ENCODE measurements around the gene ENDOV.

GRCh38 chr17:80455784-80456183, 40.8 kb downstream of the ENDOV start:
- TF ChIP-seq, protein P1, sequence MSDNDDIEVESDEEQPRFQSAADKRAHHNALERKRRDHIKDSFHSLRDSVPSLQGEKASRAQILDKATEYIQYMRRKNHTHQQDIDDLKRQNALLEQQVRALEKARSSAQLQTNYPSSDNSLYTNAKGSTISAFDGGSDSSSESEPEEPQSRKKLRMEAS (IDR thresholded peaks at IDR 0.05; ENCODE audit: insufficient read depth, insufficient read length): no peak
- TF ChIP-seq CTCF (IDR thresholded peaks at IDR 0.05; ENCODE audit: extremely low read depth in 1 of 2, insufficient read depth in 1 of 2, low read depth in 1 of 2, low read length in 2 of 2) (no peak), POLR2AphosphoS5 (IDR thresholded peaks at IDR 0.05; ENCODE audit: insufficient read depth, low read depth, low read length) (no peak), POLR2A (IDR thresholded peaks at IDR 0.05; ENCODE audit: low read depth, low read length) (no peak), JUN (IDR thresholded peaks at IDR 0.05; ENCODE audit: borderline replicate concordance, insufficient read depth, insufficient read length, low read depth) (no peak), FOS (IDR thresholded peaks at IDR 0.05; ENCODE audit: borderline replicate concordance, insufficient read depth, low read length) (no peak), EZH2 (IDR thresholded peaks at IDR 0.05; ENCODE audit: borderline replicate concordance, low read depth, low read length, severe bottlenecking) (no peak), MYC (IDR thresholded peaks at IDR 0.05; ENCODE audit: low read depth, low read length) (no peak)

Data from endothelial cell of umbilical vein (primary cell).